Kidney epithelial cell (primary cell): Measurements from ENCODE around the gene OR6P1. TPM values are rescaled to one million over a fixed set of nuclear protein-coding genes. Genes with fewer than 3 reads are reported as not detected.

Experiments used
- DNase-seq: peaks from one replicate; pipeline ENCODE4 v3.0.0-alpha.2; 2010; ENCODE audit warnings: low read depth
- H3K27me3 ChIP-seq: 2 replicates; pipeline ENCODE4 v1.6.0; 2011; ENCODE audit warnings: low read length; ENCODE audit not compliant: control insufficient read depth, insufficient read depth
- H3K36me3 ChIP-seq: 2 replicates; pipeline ENCODE4 v1.5.1; 2011; ENCODE audit warnings: low read length; ENCODE audit not compliant: control insufficient read depth, insufficient read depth
- H3K4me3 ChIP-seq: 2 replicates; pipeline ENCODE4 v1.5.1; 2011; ENCODE audit warnings: low read depth, mild to moderate bottlenecking, control low read depth, low read length
- CTCF ChIP-seq: IDR thresholded peaks from 2 replicates; pipeline ENCODE4 v1.5.1; 2011; ENCODE audit warnings: mild to moderate bottlenecking, moderate library complexity, low read length, control low read depth, inconsistent platforms; ENCODE audit not compliant: insufficient read depth, poor library complexity, severe bottlenecking
- total RNA-seq: library from RNA; depleted of rRNA; stranded (reverse); fragments of >200 nt; gene quantifications from 2 replicates; pipeline ENCODE4 v1.2.3, GENCODE V29; 2015

The OR6P1 gene
- total RNA-seq, result not detected in 2 replicates

- no peak for TF ChIP-seq CTCF
- Histone ChIP-seq H3K4me3 (no peak within 1 kb of the TSS), H3K36me3 (no peaks in the 10 kb centered on the region), H3K27me3 (no peaks in the 10 kb centered on the region)
- no peak for DNase-seq
Measured at GRCh38 chr1:158570480-158570879, at the start of gene OR6P1. Gene OR6P1 (minus strand): TSS chr1:158570580. CDS start chr1:158563604, 6,976 bp downstream.

- no peaks in the 10 kb centered on the region for H3K36me3 ChIP-seq
- H3K27me3 ChIP-seq, result no peaks in the 10 kb centered on the region
- TF ChIP-seq CTCF, result no peak
- DNase-seq, result no peak
- no peak overlapping the region for H3K4me3 ChIP-seq
Measured at GRCh38 chr1:158613764-158614163, 43.4 kb upstream of the OR6P1 start.

- no peak overlapping the region for H3K4me3 ChIP-seq
- no peaks in the 10 kb centered on the region for H3K36me3 ChIP-seq
- H3K27me3 ChIP-seq, result no peaks in the 10 kb centered on the region
- no peak for TF ChIP-seq CTCF
- no peak for DNase-seq
Measured at GRCh38 chr1:158611916-158612315, 41.5 kb upstream of the OR6P1 start.

GRCh38 chr1:158607296-158607695 is 36.9 kb upstream of the OR6P1 start:
- H3K27me3 ChIP-seq, result no peaks in the 10 kb centered on the region
- H3K36me3 ChIP-seq, result no peaks in the 10 kb centered on the region
- H3K4me3 ChIP-seq, result no peak overlapping the region
- TF ChIP-seq CTCF, result no peak
- no peak for DNase-seq

GRCh38 chr1:158604968-158605367 is 34.6 kb upstream of the OR6P1 start, which contains the start of gene OR10Z1:
Gene OR10Z1 (plus strand): TSS chr1:158605268. CDS start chr1:158606439, 1,171 bp downstream.
- no peak within 1 kb of the TSS for H3K4me3 ChIP-seq
- TF ChIP-seq CTCF, result no peak
- no peaks in the 10 kb centered on the region for H3K36me3 ChIP-seq
- DNase-seq, result no peak
- H3K27me3 ChIP-seq, result no peaks in the 10 kb centered on the region

GRCh38 chr1:158600735-158601134 is 30.4 kb upstream of the OR6P1 start:
- H3K27me3 ChIP-seq, result no peaks in the 10 kb centered on the region
- no peak overlapping the region for H3K4me3 ChIP-seq
- no peak for DNase-seq
- TF ChIP-seq CTCF, result no peak
- no peaks in the 10 kb centered on the region for H3K36me3 ChIP-seq
